ENCODE measurements around the gene GPR4. TPM values are rescaled to one million over a fixed set of nuclear protein-coding genes. Genes with fewer than 3 reads are reported as not detected.

GPR4 gene
- total RNA-seq, 1 experiment from 2014 or later: 0.07 TPM

GRCh38 chr19:45595814-45596213 lies 6.2 kb downstream of the GPR4 start:
- Mint-ChIP-seq H3K9me3 (peaks cover 0 to 6% of the 10 kb centered on the region in 2 experiments; a peak in 2 of 5 replicates), H3K36me3 (ENCODE audit: insufficient read depth in 1 of 3, low read depth in 3 of 3) (peaks cover 0 to 3% (median 0%) of the 10 kb centered on the region in 3 experiments; a peak in 2 of 7 replicates), H3K4me1 (peaks cover 22 to 56% of the 10 kb centered on the region in 2 experiments), H3K27ac (no peak overlapping the region), H3K27me3 (ENCODE audit: low read depth) (peaks cover 76% of the 10 kb centered on the region), H3K4me3 (no peak overlapping the region)
- Histone ChIP-seq H2BK15ac (ENCODE audit: low read depth, low read length) (no peak overlapping the region), H2BK20ac (ENCODE audit: low read depth, low read length, poor library complexity, severe bottlenecking) (no peak overlapping the region), H3K79me1 (ENCODE audit: insufficient read depth, low read depth, low read length, poor library complexity, severe bottlenecking) (no peaks in the 10 kb centered on the region), H4K91ac (ENCODE audit: insufficient read length, low read depth, low read length) (no peak overlapping the region), H2AFZ (ENCODE audit: low read length) (no peak overlapping the region), H3K14ac (ENCODE audit: insufficient read depth, low read length) (no peak overlapping the region), H4K8ac (replicated peaks; ENCODE audit: insufficient read length, low read depth, low read length) (no peak overlapping the region), H3T11ph (ENCODE audit: low read length) (no peak overlapping the region), H3K27ac (ENCODE audit: insufficient read length, low read depth, low read length) (no peak overlapping the region), H3K4me2 (ENCODE audit: insufficient read depth, insufficient read length, low read length) (no peak overlapping the region), H2BK120ac (ENCODE audit: low read depth, low read length, poor library complexity, severe bottlenecking) (no peak overlapping the region), H3K27me3 (ENCODE audit: insufficient read depth, low read length) (peaks cover 29% of the 10 kb centered on the region), H3K56ac (ENCODE audit: insufficient read length, low read depth, low read length) (no peak overlapping the region), H4K20me1 (ENCODE audit: control insufficient read depth, insufficient read depth, insufficient read length) (no peaks in the 10 kb centered on the region), H2BK5ac (ENCODE audit: insufficient read length, low read length) (no peak overlapping the region), H3K4ac (ENCODE audit: low read depth, low read length) (no peak overlapping the region), H2BK12ac (ENCODE audit: insufficient read length, low read depth, low read length) (no peak overlapping the region), H3K4me1 (ENCODE audit: insufficient read depth, low read length) (no peaks in the 10 kb centered on the region), H3K18ac (ENCODE audit: insufficient read length, low read depth, low read length) (no peak overlapping the region), H3K23me2 (ENCODE audit: insufficient read length, low read depth, low read length, poor library complexity, severe bottlenecking) (no peaks in the 10 kb centered on the region), H4K5ac (ENCODE audit: insufficient read length, low read depth, low read length) (no peak overlapping the region), H3K79me2 (ENCODE audit: insufficient read depth, low read length) (no peaks in the 10 kb centered on the region), H2AK5ac (ENCODE audit: insufficient read length, low read length) (no peak overlapping the region), H3K9me3 (ENCODE audit: control insufficient read depth, low read depth, low read length) (no peaks in the 10 kb centered on the region), H3K9ac (ENCODE audit: extremely low read depth, insufficient read length, low read length) (no peak overlapping the region), H3K23ac (ENCODE audit: insufficient read length, low read depth, low read length) (no peak overlapping the region)
- no peak for TF ChIP-seq CTCF (conservative IDR thresholded peaks at IDR 0.05)
- WGBS (ENCODE audit: extremely low coverage, insufficient read length, low lambda C conversion rate): no CpG with 5 or more reads among the region's 6 CpGs
- no peak for DNase-seq
